ENCODE measurements around the gene NECAB2.
A peak's percentile ranks its signal among the peaks of the same experiment; 100 is the strongest.

The NECAB2 gene

DNA sequence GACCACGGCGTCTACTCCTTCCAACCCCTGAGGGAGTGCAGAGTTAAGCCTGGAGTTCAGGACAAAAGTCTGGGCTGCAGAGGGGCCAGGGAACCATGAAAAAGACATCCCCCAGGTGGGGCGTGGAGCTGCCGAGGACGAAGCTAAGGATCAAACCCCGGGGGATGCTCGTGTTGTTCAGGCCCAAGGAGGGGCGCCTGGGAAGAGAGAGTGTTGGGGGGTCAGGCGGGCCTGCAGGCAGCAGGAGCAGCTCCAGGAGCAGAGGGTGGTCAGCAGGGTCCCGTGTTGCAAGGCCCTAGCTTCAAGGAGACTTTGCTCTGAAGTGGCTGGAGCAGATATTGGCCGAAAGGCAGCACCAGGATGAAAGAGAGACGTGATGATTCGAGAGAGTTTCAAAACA lies 26.7 kb downstream of the NECAB2 start:
- no peak for DNase-seq

GRCh38 chr16:83995754-83996153 lies 27.7 kb downstream of the NECAB2 start:
- DNase-seq = no peak

DNA sequence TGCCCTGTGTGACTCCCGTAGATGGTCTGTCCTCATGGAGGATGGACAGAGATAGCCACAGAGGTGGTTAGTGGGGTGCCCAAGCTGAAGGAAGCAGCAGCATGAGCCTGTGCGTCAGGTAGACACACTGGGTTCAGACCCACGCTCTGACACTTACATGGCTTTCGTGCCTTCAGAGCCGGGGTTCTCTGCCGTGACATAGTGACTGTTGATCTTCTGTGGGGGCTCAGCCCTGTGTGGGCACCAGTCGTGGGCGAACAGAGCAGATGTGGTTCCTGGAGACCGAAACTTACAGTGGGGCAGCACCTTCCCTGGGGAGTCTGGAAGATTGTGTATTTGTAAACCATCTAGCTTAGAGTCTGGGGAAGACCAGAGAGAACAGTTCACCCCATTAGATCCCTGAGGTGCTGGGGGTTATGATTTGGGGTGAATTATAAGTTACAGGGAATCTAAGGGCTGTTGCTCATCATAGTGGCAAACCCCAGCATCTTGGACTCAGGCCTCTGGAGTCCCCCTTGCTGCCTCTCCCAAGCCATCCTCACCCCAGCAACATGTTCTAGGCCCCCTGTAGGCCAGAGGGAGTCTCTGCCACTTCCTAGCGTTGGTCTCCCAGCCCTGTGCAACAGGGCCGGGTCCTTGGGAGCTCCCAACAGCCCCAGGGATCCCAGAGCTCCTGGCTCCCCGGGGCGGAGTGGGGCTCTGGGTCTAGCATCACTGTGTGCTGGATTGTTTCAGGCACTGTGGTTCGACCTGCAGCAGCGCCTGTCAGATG lies 28.6 kb downstream of the NECAB2 start:
- DNase-seq = peak; percentile 77

- DNase-seq = no peak
These were observed 30.0 kb downstream of the NECAB2 start for GRCh38 chr16:83998091-83998490.

DNA sequence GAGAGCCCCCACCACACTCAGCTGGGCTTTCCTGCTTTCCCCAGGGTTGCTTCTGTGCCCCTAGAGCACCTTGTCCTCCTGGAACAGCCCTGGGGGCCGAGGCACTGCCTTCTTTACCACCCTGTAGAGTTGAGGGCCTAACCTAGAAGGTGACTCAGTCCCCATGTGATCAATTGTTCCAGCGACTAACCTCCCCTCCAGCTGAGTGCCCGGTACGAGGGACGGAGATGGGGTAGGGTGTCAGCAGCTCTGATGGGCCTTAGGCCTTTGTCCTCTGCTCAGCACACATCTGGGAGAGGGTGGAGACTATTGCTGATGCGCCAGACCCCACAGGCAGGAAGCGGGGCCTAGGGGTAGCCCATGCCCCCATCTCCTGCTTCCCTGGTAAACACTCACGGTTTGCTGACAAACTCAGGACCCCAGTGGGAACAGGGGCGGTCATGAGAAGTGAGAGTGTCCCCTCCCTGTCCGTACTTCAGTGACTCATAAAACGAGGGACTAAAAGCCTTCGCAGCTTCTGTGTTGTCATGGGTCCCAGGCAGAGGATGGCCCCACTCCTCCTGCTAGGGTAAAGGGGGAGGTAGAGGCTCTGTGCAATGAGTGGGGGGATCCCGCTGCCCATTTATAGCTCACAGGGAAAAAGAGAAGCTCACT lies 33.1 kb downstream of the NECAB2 start:
- no peak for DNase-seq

- DNase-seq = no peak
These were observed 33.7 kb downstream of the NECAB2 start for GRCh38 chr16:84001726-84002125.

GRCh38 chr16:84003038-84003437 lies 35.0 kb downstream of the NECAB2 start:
- no peak for DNase-seq

GRCh38 chr16:84004442-84004841 lies 36.4 kb downstream of the NECAB2 start:
- no peak for DNase-seq

DNA sequence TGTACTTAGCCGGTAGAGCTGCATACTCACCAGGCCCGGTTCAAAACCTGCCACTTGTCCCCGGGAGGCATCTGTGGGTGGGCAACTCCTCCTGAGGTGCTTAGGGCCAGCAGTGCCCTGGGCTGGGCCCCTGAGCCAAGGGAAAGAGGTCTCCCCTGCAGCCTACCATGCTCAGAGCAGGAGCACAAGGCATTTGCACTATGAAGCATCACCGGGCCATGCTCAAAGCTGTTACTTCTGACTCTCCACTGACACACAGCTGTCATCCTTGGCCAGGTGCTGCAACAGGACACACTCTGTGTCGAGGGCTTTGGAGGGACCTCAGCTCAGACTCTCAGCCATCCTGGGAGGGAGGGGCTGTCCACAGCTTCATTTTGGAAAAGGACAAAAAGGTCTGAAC lies 37.3 kb downstream of the NECAB2 start:
- DNase-seq = no peak

DNA sequence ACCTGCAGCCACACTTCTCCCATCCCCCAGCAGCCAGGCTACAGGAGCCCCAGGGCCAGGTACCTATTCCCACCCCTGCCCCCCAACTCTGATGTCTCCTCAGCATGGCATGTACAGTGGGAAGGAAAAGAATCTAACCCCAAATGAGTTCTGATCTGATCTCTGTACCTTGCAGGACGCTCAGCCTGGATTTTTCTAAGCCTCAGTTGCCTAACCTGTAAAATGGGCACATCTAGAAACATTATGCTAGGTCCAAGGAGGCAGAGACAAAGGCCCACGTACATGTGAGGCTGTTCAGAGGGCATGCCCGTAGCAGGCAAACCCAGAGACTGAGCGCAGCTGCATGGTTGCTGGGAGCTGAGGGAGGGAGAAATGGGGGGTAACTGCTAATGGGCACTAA lies 39.5 kb downstream of the NECAB2 start:
- no peak for DNase-seq

DNA sequence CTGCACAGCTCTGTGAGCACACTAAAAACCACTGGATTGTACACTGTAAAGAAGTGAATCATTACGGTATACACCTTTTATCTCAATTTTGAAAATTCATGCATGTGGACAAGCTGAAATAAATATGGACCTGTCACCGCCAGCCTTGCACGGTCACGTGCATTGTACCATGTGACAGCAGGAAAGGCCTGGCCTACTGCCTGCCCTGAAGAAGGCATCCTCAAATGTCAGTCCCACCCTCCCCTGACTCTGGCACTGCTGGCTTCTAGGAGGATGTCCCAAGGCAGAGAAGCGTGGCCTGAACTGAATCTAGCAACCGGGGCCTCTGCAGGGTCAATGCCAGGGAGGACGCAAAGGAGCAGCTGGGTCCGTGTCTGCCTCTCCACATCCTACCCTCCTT lies 39.9 kb downstream of the NECAB2 start:
- no peak for DNase-seq

GRCh38 chr16:84009282-84009681 lies 41.2 kb downstream of the NECAB2 start:
- no peak for DNase-seq

- peak; percentile 61 for DNase-seq
These were observed 45.9 kb downstream of the NECAB2 start for GRCh38 chr16:84013787-84014569.

DNA sequence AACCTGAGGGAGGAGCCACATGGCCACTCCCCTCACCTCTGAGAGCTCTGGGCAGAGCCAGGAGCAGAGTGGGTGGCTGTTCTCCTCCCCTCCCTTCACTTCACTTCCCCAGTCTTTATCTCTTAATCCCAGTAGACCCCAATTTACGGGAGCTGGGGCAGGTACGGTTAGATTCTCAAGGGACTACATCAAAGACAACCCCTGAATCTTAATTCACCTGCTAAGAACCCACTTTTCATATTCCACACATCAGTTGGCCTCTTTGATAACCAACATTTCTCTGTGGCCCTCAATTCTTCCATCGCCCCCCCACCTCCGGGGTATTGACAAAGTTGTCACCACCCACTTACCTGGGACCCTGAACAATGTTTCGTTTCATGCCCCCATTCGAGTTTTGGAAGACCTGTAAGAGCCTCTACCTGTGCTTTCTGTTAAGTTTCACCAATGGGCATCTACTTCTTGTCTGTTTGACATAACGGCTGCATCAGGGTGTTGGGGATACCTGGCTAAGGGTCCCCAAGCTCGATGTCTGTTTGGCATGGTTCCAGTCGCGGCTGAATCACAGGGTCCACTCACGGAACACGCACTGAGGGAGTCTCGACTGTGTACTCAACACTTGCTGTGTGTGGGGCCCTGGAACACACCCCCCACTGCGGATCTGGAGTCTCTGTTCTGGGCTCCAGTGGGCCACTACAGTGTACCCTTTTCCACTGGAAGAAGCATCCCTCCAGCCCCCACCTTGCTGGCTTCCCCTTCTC lies 46.7 kb downstream of the NECAB2 start:
- DNase-seq = no peak

DNA sequence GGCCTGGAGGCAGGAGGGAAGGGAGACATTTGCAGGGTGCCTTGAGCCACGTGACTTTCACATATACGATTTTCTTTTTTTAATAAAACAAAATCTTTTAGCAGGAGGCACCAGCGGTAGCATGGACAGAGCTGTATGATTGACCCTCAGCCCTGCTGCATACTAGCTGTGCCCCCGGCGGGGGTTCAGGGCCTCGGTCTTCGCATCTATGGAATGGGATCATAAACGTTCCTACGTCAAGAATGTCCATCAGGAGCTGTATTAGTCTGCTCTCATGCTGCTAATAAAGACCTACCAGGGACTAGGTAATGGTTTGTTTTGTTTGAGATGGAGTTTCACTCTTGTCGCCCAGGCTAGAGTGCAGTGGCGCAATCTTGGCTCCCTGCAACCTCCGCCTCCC lies 47.4 kb downstream of the NECAB2 start:
- DNase-seq = no peak

- DNase-seq = no peak
These were observed 48.4 kb downstream of the NECAB2 start for GRCh38 chr16:84016477-84016876.

- no peak for DNase-seq
These were observed 50.7 kb downstream of the NECAB2 start for GRCh38 chr16:84018710-84019109.

- DNase-seq = no peak
These were observed 52.3 kb downstream of the NECAB2 start for GRCh38 chr16:84020353-84020752.

GRCh38 chr16:84021488-84021887 lies 53.4 kb downstream of the NECAB2 start:
- DNase-seq = no peak

GRCh38 chr16:84022644-84023043 lies 54.6 kb downstream of the NECAB2 start:
- no peak for DNase-seq

DNA sequence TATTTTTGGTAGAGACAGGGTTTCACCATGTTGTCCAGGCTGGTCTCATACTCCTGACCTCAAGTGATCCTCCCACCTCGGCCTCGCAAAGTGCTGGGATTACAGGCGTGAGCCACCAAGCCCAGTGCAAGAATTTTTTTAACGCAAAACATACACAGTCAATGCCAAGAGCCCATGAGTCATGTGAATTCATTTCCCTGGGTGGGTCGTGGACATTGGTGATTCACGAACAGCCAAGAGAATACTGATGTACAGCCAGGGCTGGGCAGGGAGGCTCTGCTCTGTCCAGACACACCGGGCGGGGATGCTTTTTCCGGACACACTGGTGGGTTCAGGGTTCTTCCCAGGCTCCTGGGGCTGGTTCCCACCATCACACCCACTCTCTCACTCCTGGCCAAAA lies 56.8 kb downstream of the NECAB2 start:
- no peak for DNase-seq

- no peak for DNase-seq
These were observed 58.6 kb downstream of the NECAB2 start for GRCh38 chr16:84026606-84027005.

GRCh38 chr16:84027625-84028024 lies 59.6 kb downstream of the NECAB2 start:
- DNase-seq = no peak
